HG02678 (cell line): ENCODE data around the gene MAP7D1.

ENCODE experiments used
- ATAC-seq: cut with Tn5 transposase; IDR thresholded peaks from one replicate; pipeline ENCODE4 v1.9.1; 2021; ENCODE audit warnings: mild to moderate bottlenecking, moderate library complexity; ENCODE audit not compliant: unreplicated experiment

Gene MAP7D1

GRCh38 chr1:36155408-36156328 is at the start of gene MAP7D1:
Gene MAP7D1 (plus strand): TSS chr1:36156160. CDS start chr1:36156418, 258 bp downstream.
- peak; percentile 64 for ATAC-seq

- ATAC-seq: no peak
These were observed 49.7 kb upstream of the MAP7D1 start for GRCh38 chr1:36106269-36106668.

- no peak for ATAC-seq
These were observed 48.6 kb upstream of the MAP7D1 start for GRCh38 chr1:36107394-36107793.

DNA sequence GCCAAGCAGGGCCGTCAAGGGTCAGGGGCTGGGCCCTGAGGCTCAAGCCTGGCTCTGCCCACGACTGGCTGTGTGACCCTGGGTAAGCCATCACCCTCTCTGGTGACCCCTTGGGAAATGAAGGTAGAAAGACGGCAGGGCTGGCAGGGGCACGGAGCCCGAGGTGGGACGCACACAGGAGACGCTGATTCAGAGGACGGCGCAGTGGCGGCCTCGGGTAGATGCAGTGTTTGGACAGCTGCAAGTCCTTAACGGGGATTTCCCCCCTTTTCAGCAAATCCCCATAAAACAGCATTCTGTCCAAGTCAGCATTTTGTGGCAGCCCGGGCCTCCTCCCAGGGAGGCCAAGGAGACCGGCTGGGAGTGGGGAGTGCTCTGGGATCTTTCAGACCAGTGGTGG is 47.6 kb upstream of the MAP7D1 start:
- no peak for ATAC-seq

DNA sequence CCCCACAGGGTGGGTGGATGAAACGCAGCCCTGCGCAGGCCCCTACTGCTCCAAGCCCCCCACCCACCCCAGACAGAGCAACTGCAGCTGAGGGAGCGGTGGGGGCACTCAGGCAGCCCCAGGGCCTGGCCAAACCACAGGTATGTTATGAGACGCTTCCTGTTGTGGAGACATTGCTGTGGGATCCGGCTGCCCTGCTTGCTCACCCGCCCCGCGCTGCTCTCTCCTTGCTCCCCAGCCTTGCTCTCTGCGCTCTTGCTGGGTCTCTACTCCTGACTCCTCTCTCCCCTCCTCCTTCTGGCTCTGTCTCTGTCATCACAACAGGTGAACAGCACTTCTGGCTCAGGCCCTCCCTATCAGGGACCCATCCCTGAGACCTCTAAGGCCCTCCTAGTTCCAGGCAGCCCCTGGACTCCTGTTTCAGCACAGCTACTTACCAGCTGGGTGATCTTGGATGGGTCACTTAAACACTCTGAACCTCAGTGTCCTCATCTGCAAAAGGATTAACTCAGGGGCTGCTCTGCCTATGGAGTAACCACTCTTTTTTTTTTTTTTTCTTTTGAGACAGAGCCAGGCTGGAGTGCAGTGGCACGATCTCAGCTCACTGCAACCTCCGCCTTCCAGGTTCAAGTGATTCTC is 46.8 kb upstream of the MAP7D1 start:
- ATAC-seq: no peak

DNA sequence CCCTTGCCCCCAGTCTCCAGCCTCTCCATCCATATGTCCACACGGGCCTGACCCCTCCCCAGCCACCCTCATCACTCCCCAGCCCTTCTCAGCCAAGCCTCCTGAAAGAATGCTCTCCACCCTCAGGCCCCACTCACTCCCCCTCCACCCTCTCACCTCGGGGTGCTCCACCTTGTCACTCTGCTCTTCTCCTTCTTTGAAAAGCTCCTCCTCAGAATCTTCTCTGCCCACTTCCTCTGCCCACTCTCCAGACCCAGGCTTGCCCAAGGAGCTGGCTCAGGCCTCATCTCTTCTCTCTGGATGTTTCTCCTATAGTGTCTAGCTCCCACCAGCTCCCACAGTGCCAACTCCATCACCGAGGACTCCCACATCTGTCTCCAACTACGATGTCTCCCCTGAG is 44.8 kb upstream of the MAP7D1 start:
- no peak for ATAC-seq

GRCh38 chr1:36112823-36113222 is 43.1 kb upstream of the MAP7D1 start:
- no peak for ATAC-seq

DNA sequence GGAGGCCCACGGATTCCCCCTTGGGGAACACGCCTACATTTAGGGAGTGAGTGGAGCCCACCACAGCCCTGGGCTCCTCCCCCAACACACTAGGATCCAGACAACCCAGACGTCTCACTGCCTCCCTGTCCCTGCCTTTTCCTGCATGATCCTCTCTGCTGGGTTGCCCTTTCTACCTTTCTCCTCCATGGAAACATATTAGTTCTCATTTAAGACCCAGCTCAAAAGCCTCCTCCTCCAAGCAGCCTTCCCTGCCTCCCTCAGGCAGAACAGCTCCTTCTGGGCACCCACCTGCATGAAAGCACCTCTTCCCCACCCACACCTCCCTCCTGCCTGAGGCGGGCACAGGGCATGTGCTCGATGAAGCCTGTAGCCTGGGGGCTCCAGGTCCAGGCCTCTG is 41.6 kb upstream of the MAP7D1 start:
- ATAC-seq: no peak

GRCh38 chr1:36115200-36115669 is 40.7 kb upstream of the MAP7D1 start:
- no peak for ATAC-seq

DNA sequence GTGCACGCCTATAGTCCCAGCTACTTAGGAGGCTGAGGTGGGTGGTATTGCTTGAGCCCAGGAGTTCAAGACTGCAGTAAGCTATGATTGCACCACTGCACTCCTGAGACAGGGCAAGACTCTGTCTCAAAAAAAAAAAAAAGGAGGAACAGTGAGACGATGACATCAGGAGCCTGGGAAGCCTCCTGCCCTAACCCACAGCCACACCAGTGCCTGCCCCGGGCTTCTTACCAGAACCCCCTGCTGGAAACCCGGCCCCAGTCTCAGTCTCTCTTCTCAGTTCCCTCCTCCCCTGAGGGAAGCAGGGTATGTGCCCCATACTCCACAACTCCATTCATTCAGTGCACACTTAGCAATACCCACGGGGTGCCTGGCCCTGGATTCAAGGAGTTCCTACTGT is 40.0 kb upstream of the MAP7D1 start:
- no peak for ATAC-seq

GRCh38 chr1:36116901-36117300 is 39.1 kb upstream of the MAP7D1 start:
- ATAC-seq: no peak

- no peak for ATAC-seq
These were observed 37.3 kb upstream of the MAP7D1 start for GRCh38 chr1:36118447-36119204.

DNA sequence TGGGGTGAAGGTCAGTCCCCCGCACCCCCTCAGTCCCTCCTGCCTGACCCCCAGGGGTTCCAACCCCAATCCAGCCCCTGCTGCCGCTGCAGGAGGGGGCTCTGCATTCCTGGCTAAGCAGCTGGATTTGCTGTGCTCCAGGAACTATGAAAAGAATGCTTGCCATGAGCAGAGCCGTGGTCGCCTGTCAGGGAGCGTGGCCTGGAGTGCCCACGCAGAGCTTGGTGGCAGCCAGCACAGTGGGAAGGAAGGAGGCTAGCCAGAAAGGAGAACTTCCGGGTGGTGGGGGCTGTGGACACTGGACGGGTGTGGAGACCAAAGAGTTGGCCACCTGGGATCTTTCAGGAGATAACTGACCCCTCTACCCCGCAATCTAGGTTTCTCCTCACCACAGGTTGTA is 36.5 kb upstream of the MAP7D1 start:
- no peak for ATAC-seq

DNA sequence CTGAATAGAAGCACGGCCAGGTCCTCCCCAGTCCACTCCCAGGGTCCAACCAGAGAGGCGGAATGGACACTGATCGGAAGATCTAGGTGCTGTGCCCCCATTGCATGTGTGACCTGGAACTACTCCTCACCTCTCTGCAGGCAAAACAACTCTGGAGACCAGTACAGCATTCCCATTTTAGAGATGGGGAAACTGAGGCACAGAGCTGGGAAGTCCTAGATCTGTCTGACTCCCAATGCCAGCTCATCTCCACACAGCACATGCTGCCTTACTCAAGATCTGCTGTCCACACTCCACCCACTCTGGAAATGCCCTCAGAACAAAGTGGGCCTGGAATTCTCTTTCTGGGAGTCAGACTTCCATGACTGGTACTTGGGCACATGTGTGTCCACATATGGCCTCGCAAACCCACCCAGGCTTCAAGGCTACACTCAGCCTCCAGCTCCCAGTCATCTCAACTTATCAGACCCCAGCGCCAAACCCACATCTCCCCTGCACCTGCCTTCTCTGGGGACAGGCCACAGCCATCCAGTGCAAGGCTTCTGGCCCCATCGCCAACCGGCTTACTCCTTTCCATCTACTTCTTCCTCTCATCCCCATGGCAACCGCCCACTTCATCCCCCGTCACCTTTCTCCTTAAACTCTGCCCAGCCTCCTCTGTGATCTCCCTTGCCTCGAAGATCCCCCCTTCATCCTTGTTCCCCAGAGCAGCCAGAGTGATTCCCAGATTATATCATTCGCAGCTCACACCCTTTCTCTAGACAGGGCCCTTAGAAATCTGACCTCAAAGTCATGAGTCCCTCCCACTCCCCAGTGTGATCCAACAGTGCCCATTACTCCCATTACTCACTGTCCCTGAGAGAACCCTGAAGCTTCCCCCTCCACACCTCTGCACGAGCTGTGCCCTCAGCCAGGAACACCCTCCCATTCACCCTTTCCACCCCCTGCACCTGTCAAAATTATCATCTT is 33.6 kb upstream of the MAP7D1 start:
- no peak for ATAC-seq

DNA sequence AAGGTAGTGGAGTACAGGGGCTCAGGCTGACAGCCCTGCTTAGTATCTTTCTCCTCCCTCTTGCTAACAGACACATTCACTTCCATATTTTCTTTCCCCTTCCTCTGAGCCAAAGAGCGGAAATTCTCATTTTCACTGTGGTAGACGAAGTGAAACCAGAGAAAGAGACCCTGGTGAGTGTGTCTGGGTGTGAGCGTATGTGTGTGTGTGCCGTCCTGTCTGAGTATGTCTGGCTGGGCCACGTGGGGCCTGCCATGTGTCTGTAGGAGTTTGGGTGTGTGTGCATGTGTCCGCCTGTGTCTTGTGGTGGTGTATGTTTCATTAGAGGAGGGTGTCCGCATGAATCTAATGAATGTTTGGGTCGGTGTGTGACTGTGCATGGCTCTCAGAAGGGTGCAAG is 32.6 kb upstream of the MAP7D1 start:
- no peak for ATAC-seq

- no peak for ATAC-seq
These were observed 31.4 kb upstream of the MAP7D1 start for GRCh38 chr1:36124404-36125128.

DNA sequence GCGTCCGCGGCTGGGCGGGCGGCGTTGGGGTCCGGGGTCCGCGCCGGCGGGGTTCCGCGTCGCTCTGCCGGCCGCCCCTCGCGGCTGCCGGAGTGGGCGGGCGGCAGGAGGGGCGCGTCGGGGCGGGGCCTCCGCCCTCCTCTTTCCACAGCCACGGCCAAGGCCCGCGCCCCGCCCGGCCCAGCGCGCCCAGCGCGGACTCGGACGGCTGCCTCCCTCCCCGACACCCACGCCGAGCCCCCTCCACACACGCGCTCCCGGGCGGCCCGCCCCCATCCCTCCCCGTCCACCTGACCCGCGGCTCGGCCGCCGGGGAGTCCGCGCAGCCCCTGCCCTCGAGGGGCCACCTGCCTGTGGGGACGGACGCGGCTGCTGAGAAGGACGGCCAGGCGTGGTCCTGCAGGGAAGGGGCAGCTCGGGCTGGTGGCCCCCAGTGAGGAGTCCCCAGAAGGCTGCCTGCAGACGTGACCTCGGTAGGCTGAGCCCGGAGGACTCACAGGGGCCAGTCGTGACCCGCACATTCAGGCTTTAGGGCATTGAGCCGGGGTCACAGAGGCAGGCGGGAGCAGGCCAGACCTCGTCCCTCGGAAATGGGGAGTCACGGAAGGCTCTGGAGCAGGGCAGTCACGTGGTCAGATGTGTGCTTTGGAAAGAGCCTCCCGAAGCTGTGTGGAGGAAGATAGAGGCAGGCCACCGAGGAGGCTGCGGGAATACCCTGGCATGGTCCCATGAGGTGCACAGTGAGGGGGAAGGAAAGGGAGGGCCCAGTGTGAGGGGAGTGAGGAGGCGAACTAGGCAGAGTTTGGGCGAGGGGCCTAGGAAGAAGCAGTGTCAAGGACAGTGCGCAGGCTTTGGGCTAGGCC is 30.6 kb upstream of the MAP7D1 start, which contains the start of gene COL8A2:
COL8A2 (minus strand) TSS at position 94 of the 863 bp plus-strand sequence. CDS start 24,980 bp downstream, outside the sequence.
- no peak for ATAC-seq

- ATAC-seq: no peak
These were observed 29.8 kb upstream of the MAP7D1 start for GRCh38 chr1:36126005-36126716.
